NT2/D1 (cell line): ENCODE results near the gene PCYOX1L.

Source experiments
- SUZ12 ChIP-seq: IDR thresholded peaks from 2 replicates; pipeline ENCODE4 v1.6.1; 2011; ENCODE audit not compliant: insufficient read length, insufficient read depth; ENCODE audit errors: extremely low read depth
- ZNF274 ChIP-seq: IDR thresholded peaks from 2 replicates; pipeline ENCODE4 v1.6.1; 2011; ENCODE audit warnings: mild to moderate bottlenecking, low read depth, low read length

DNA sequence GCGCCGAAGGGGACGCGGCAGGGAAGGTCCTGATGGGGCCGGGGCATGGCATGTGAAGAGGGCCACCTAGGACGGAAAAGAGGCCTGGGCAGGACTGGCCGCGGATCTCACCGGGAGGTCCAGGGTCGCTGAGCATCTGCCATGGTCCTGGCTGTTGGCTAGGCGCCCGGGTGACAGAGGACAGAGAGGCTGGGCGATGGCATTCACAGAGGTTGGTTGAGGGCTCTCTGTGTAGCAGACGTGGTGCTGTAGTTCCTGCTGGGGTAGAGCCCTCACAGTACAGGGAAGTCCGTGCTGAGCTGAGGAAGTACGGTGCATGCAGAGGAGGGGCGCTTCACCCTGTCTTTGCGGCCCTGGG lies 427 bp downstream of the PCYOX1L start:
- TF ChIP-seq ZNF274 (no peak), SUZ12 (no peak)
